Eye (tissue), 1 donor: ENCODE results near the gene HACD3.
"Not testable (repeated sequence)": the region's sequence is repeated elsewhere in the genome, so short reads cannot be mapped to it uniquely, and the experiment has no call there.

Experiments
- DNase-seq: peaks from one replicate; pipeline ENCODE4 v3.0.0-alpha.2; 2015

Gene HACD3

GRCh38 chr15:65550681-65551098, 20.4 kb downstream of the HACD3 start:
- no peak for DNase-seq

DNA sequence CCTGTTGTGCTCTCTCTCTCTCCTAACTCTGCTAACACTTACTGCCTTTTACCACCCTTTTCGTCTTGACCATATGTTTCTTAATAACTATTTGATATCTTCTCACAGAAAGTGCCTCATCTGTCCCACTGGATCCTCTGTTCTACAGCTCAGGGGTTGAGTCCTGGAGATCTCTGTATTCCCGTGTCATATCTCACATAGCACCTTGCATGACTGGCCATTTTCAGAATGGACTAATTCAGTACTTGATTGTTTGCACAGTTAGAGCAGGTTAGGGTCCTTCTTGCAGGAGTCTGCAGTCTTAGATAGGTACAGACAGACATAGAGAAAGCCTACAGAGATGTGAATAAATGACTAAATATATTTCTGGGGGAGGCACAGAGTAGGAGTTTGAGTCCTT, 20.9 kb downstream of the HACD3 start:
- DNase-seq: no peak

- DNase-seq: not testable (repeated sequence)
Measured at GRCh38 chr15:65552851-65553250, 22.6 kb downstream of the HACD3 start.

GRCh38 chr15:65553691-65554090, 23.4 kb downstream of the HACD3 start:
- DNase-seq: no peak

DNA sequence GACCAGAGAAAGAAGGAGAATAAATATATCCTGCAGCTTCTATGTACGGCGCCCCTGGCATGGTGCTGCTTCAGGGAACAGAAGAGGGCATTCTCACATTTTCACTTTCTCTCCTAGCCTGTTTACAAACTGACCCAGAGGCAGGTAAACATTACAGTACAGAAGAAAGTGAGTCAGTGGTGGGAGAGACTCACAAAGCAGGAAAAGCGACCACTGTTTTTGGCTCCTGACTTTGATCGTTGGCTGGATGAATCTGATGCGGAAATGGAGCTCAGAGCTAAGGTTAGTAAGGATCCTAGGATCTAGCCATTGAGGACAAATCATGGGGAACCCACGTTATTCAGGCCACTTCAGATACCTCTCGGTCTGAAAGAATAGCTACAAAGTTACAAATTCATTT, 26.4 kb downstream of the HACD3 start:
- DNase-seq: no peak

GRCh38 chr15:65558336-65558735, 28.1 kb downstream of the HACD3 start:
- no peak for DNase-seq

DNA sequence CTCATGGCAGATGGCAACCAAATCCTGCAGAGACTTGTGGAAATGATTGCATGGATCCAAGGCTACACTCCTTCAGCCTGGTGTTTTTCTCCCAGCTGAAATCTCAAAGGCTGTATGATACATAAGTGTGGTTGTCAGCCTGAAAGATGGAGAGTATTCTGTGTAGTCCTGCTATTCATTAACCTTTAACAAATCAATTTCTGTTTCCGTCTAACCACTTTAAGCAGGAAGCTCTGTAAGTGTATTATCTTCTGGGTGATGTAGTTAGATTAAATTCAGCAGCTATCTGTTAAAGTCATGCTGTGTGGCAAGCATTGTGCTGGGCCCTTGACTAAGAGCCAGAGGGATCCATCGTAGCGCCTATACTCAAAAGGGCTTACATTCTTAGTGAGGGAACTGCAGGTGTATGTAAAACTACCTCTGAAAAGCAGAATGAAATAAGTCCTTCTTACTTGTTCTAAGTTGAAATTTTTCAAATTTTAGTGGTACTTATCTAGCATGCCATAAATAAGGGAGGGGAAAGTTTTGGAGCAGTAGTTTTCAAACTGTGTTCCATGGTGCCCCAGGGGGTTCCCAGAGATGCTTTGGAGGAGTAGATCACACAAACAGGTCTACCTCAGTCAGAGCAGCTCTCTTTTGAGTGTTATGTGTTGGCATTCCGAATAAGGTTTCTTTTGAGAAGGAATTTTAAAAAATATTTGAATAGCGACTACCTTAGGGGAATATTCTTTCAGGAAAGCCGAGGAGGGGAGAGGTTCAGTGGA, 28.9 kb downstream of the HACD3 start:
- no peak for DNase-seq

- DNase-seq: no peak
Measured at GRCh38 chr15:65559941-65560340, 29.7 kb downstream of the HACD3 start.

DNA sequence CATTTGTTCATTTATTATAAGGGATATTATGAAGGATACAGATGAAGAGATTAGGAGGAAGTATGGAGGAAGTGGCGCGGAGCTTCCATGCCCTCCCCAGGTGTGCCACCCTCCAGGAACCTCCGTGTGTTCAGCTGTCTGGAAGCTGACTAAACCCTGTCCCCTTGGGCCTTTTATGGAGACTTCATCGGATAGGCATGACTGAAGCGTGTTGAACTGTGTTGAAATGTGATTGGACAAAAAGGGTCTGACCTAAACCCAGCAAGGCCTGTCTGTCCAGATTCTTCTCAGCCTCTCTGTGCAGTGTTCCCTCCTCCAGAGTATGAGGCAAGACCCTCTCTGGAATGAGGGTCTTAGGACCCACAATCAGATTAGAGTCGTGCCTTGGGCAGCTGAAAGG, 31.7 kb downstream of the HACD3 start:
- no peak for DNase-seq

GRCh38 chr15:65569728-65570127, 39.5 kb downstream of the HACD3 start:
- DNase-seq: no peak

DNA sequence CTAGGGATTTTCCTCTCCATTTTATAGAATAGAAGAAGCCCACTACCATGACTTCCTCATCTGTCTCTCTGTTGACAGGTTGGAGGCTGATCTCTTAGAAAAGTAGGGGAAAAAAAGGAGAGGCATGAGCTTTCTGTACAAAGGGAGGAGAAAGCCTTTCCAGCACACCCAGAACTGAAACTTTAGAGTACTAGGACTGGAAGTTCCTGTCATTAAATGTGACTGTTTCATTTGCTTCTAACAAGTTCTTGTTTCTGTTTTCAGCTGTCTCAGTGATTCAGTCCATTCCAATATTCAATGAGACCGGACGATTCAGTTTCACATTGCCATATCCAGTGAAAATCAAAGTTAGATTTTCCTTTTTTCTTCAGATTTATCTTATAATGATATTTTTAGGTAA, 41.7 kb downstream of the HACD3 start:
- DNase-seq: no peak

- DNase-seq: no peak
Measured at GRCh38 chr15:65576664-65577063, 46.4 kb downstream of the HACD3 start.

DNA sequence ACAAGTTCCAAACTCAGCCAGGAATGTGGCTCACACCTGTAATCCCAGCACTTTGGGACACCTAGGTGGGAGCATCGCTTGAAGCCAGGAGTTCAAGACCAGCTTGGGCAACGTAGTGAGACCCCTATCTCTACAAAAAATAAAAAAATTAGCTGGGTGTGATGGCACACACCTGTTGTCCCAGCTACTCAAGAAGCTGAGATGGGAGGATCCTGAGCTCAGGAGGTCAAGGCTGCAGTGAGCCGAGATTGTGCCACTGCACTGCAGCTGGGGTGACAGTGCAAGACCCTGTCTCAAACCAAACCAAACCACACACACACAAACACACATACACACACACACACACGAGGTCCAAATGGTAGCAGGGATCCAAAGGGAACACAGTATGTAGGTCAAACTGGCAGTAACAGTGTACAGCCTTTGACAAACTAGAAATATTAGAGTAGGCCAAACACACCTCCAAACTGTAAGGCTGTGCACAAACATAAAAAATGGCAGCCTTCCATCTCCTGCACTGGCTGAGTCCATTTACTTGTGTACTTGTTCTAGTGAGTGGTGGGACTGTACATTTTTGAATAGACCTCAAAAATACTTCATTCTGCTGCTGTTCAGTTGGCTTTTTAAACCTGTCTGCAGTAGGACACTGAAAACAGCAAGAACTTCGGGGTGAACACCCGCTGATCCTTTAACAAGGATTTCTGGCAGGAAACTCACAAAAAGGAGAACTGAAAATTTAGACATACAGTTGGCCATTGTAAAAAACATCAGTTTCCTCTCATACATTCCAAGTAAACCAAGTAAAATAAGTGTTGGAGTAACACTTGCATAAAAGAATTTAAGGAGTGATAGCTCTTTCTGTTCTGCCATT, 47.1 kb downstream of the HACD3 start:
- DNase-seq: no peak

- no peak for DNase-seq
Measured at GRCh38 chr15:65578904-65579728, 48.9 kb downstream of the HACD3 start.

- no peak for DNase-seq
Measured at GRCh38 chr15:65579762-65580161, 49.5 kb downstream of the HACD3 start.

DNA sequence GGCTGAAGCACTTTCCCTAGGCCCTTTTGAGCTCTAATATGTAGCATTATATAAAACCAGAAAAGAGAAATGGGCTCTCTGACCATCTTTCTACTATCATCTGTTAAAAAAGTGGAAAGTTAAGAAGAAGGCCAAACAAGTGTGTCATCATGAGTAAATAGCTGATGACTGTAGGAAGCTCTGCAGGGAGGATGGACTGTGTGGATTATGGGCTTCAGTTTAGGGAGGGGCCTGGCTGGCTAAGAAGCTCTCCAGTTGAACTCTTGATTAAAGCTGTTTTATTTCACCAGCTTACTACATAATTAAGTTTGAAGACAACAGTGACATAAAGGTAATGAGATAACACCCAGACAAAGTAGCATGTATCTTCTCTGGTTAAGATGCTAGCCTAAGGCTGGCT, 50.0 kb downstream of the HACD3 start:
- DNase-seq: no peak

GRCh38 chr15:65583701-65584100, 53.4 kb downstream of the HACD3 start:
- peak; percentile 60 for DNase-seq

DNA sequence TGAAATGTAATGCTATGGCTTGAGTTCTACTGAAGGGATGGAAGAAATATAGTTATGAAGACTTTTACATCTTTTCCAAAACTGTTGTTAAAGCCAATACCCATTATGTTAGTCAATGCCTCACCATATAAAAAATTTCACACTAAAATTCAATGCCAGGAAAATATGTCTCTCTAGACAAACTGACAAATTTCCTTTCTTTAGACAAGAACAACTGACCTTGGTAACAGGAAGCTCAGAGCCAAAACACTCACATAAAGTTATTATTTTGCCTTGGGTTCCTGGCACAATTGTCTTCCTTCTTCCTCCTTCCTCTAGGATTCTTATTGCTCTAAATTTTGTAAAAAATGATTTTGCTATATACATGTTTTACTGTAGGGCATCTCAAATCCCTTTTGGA, 54.0 kb downstream of the HACD3 start:
- no peak for DNase-seq

- DNase-seq: no peak
Measured at GRCh38 chr15:65587094-65587493, 56.8 kb downstream of the HACD3 start.

DNA sequence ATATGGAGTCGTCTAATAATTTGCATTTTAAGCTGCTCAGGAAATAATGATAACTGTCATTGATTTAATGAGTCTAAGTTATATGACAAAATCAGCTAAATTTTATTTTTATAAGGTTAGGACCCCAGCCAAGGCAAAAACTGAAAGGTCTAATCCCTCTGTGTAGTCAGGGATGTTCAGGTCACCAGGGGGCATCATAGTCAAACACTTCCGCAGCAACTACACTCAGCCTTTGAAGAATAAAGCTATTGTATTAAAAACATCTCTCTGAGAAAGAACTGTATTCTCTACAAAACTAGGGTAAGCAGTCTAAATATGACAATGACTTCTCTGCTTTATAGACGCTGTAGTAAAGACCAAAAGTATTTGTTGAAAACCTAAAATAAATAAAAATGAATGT, 65.7 kb downstream of the HACD3 start:
- DNase-seq: peak; percentile 39

DNA sequence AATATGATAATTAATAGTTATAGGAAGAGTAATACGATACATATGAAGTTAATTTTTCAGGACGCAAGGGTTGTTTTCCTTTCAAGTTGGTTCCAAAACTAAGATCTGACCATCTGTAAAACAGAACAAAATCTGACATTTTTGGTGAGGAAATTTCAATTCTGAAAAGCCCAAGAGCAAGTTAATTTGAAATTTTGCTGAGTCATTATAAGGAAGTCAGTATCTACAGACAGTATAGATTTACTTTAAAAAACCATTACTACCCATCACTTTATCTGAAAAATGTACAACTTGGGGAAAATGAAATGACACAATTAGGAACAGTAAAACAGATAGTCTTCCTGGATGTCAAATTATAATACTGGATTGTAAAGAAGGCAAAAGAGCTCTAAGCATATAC, 68.2 kb downstream of the HACD3 start:
- no peak for DNase-seq

- DNase-seq: no peak
Measured at GRCh38 chr15:65599677-65600076, 69.4 kb downstream of the HACD3 start.

- DNase-seq: no peak
Measured at GRCh38 chr15:65603134-65603533, 72.9 kb downstream of the HACD3 start.
